GM21515 (cell line): ENCODE data around the gene PITPNC1.
"Not testable (repeated sequence)": the region's sequence is repeated elsewhere in the genome, so short reads cannot be mapped to it uniquely, and the experiment has no call there.

Experiments
- ATAC-seq: cut with Tn5 transposase; IDR thresholded peaks from one replicate; pipeline ENCODE4 v1.9.1; 2021; ENCODE audit not compliant: unreplicated experiment

The PITPNC1 gene

DNA sequence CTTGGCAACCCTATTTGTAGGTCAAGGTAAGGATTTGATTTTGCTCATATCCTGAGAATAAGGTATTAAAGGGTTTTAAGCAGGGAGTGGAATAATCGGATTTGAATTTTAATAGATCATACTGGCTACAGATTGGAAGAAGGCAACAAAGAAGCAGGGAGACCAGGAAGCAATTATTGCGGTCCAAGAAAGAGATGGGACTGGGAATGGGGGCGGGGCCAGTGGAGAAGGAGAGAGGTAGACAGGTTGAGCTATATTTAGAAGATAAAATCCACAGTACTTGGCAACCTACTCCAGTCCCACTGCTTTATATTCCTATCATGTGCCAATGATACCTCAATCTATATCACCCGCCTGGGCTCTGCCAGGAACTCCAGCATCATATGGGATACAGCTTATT is 334.8 kb downstream of the PITPNC1 start:
- ATAC-seq = no peak

- ATAC-seq = no peak
These were observed 335.3 kb downstream of the PITPNC1 start for GRCh38 chr17:67712375-67712774.

DNA sequence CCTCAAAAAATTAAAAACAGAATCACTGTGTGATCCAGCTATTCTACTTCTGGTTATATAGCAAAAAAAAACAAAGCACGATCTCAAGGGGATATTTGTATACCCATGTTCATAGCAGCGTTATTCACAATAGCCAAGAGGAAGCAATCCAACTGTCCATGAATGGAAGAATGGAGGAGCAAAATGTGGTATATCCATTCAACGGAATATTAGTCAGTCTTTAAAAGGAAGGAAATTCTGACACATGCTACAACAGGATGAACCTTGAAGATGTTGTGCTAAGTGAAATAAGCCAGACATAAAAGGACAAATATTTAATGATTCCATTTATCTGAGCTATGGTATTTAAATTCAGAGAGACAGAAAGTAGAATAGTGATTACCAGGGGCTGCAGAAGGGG is 336.1 kb downstream of the PITPNC1 start:
- ATAC-seq = no peak

GRCh38 chr17:67716405-67716798 is 339.3 kb downstream of the PITPNC1 start:
- no peak for ATAC-seq

DNA sequence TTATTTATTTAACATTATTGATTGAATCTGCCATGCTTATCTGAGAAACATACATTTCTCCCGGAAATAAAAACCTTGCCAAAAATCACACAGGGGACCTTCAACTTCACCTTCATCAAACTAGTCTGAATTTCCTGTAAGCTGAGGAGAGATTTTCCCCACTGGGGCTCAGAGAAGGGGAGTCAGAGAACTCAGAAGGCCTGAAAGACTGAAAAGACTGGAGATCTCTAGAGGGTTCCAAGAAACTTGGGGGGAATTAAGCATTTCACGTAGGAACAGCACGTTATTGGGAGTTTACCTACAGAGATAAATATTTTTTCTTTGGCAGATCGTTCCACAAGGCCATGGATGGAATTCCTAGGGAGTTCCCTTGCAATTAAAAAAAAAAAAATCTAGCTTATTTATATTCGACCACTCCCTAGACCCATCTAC is 340.1 kb downstream of the PITPNC1 start:
- ATAC-seq = peak; percentile 5

DNA sequence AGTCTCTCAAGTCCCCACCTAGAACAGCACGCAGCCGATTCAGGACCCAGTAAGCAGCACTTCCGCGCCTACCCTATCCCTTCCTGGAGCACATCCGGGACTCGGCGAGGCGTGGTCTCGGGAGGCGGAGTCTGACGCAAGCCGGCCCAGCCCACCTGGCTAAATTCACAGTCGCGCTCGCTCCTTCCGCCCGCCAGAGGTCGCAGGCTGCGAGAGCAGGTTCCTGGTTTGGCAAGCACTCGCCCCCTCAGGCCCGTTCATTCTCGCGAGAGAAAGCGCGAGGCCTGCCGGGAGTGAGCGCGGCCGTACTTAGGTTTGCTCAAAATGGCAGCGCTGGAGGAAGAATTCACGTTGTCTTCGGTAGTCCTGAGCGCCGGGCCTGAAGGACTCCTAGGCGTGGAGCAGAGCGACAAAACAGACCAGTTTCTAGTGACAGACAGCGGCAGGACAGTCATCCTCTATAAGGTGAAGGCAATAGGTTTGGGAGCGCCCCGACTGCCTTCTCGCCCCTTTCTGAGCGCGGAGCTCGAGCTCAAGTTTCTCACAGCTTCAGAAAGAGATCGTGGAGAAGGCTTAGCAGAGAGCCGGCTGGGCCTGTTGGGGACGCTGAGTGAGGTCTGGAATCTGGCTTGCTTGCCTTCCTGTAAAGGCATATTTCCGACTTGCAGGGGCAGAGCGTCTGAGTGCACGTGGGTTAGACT is 340.7 kb downstream of the PITPNC1 start, which contains the start of gene NOL11:
Gene NOL11 (plus strand): TSS at position 313 of the 701 bp plus-strand sequence. CDS start 12 bp downstream, at position 325.
- peak; percentile 98 for ATAC-seq

GRCh38 chr17:67718325-67718941 is 341.4 kb downstream of the PITPNC1 start:
- ATAC-seq = no peak

DNA sequence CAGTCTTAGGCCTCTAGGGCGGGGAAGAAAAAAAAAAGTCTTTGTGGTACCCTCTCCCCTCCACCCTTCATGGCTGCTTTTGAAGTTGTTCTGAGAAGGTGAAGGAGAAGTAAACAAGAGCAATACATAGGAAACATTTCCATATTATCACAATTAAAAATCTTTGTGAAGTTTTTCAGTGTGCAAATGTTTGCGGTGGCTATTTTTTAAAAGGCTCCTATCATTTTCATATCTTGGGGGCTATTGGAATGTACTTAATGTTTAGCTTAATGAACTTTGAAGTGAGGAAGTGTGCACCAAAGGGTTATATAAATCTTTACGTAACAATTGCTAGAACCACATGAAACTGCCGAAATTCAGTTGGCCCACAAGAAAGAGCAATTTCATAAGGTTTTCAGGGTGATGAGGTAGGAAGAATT is 348.3 kb downstream of the PITPNC1 start:
- ATAC-seq = no peak

- no peak for ATAC-seq
These were observed 348.7 kb downstream of the PITPNC1 start for GRCh38 chr17:67725807-67726206.

DNA sequence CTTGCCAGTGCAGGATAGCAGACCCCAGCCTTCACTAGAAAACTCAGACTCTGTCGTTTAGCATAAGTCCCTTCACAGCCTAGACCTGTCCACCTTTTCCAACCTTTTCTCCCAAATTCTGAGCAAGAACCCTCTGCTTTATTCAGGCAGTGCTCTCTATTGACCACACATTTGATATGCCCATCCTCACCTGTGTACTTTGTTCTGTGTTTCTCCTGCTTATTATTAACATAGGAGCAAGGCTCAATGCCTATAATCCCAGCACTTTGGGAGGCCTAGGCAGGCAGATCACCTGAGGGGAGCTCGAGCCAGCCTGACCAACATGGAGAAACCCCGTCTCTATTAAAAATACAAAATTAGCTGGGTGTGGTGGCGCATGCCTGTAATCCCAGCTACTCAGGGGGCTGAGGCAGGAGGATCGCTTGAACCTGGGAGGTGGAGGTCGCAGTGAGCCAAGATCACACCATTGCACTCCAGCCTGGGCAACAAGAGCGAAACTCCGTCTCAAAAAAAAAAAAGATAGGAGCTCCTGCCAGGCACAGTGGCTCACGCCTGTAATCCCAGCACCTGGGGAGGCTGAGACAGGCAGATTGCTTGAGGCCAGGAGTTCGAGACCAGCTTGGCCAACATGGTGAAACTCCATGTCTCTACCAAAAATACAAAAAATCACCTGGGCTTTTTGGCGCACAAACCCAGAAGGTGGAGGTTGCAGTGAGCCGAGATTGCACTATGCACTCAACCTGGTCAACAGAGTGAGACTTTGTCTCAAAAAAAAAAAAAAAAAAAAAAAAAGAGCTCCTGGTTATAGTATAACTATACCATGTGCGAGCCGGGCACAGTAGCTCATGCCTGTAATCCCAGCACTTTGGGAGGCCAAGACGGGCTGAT is 350.3 kb downstream of the PITPNC1 start:
- not testable (repeated sequence) for ATAC-seq

GRCh38 chr17:67729903-67730302 is 352.8 kb downstream of the PITPNC1 start:
- ATAC-seq = no peak

- ATAC-seq = no peak
These were observed 353.6 kb downstream of the PITPNC1 start for GRCh38 chr17:67730731-67731130.

DNA sequence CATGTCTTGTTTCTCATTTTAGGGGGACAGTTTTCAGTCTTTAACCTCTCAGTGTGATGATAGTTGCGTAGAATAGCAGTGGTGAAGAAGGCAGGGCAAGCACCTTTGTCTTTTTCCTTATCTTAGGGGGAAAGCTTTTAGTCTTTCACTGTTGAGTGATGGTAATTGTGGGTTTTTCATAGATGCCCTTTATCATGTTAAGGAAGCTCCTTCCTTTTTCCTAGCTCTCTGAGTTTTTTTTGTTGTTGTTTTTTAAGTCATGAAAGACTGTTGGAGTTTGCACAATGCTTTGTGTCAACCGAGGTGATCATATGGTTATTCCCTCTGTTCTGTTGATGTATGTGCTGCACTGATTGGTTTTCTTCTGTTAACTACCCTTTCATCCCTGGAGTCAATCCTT is 356.4 kb downstream of the PITPNC1 start:
- ATAC-seq = no peak

DNA sequence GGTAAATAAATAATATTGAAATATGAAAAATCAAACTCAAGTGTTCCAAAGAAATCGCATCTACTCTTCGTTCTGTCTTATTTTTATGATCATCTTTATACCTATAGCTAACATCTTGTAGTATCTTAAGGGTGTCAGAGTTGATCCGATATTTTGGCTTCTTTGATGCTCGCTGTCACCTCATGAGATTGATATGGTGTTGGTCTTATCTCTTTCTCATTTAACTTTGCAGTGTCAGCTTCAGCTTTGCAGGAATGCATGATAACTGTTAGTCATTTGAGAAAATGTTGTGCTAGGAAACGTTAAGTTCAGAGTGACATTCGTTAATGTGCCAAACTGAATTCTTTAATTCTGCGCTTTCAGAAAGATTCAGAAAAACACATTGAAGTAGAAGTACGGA is 360.1 kb downstream of the PITPNC1 start:
- no peak for ATAC-seq

DNA sequence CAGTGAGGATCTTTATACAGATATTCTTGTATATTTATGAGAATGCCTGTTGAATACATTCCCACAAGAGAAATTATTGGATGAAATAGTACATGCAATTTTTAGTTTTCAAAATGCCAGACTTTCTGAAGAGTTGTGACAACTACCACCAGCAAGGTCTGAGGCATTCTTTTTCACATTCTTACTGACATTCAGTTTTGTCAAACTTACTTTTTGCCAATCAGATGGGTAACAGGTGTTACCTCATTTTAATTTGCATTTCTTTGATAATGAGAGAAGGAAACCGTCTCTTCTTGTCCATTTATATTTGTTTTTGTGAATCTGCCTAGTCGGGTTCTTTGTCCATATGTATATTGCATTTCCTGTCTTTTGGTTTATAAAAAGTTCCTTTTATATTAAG is 364.9 kb downstream of the PITPNC1 start:
- ATAC-seq = no peak
